WTC11 (cell line): ENCODE results near the gene UPF1. TPM values are rescaled to one million over a fixed set of nuclear protein-coding genes. Genes with fewer than 3 reads are reported as not detected.

ENCODE experiments used
- ATAC-seq: fragments of 200-7000 bp; cut with Tn5 transposase; 2 replicates; pipeline ENCODE4 v1.10.0; 2021; ENCODE audit warnings: mild to moderate bottlenecking, moderate library complexity
- CTCF ChIA-PET: fragments of 300-600 bp; sonication (Branson Sonifier 250); formaldehyde crosslinking; loops from one replicate; lab custom pipeline; 2021; ENCODE audit warnings: antibody characterized with exemption; lab: Charles Lee
- POLR2A ChIA-PET: fragments of 350-600 bp; sonication (Branson Sonifier 250); formaldehyde crosslinking; loops from one replicate; lab custom pipeline; 2021; ENCODE audit warnings: antibody characterized with exemption; lab: Charles Lee
- DNase-seq: peaks from one replicate; pipeline ENCODE4 v3.0.0; 2021; ENCODE audit warnings: low spot score
- H3K27ac Mint-ChIP-seq: 2 replicates; pipeline ENCODE4 v1.8.0; 2021; ENCODE audit warnings: mixed read lengths
- H3K27me3 Mint-ChIP-seq: 2 replicates; pipeline ENCODE4 v1.8.0; 2021; ENCODE audit warnings: low read depth, mild to moderate bottlenecking, moderate library complexity, mixed read lengths
- H3K36me3 Mint-ChIP-seq: 2 replicates; pipeline ENCODE4 v1.8.0; 2021; ENCODE audit warnings: mixed read lengths
- H3K4me1 Mint-ChIP-seq: 2 replicates; pipeline ENCODE4 v1.8.0; 2022; ENCODE audit warnings: mixed read lengths
- H3K4me3 Mint-ChIP-seq: 2 replicates; pipeline ENCODE4 v1.8.0; 2021; ENCODE audit warnings: mild to moderate bottlenecking, moderate library complexity, mixed read lengths
- H3K9me3 Mint-ChIP-seq: 2 replicates; pipeline ENCODE4 v1.8.0; 2021; ENCODE audit warnings: mixed read lengths
- CBFB ChIP-seq: sonication (generic); formaldehyde crosslinking; IDR thresholded peaks from 2 replicates; pipeline ENCODE4 v1.8.1; 2022; ENCODE audit warnings: mild to moderate bottlenecking, low read depth, missing genetic modification reagents
- CREM ChIP-seq: sonication (generic); formaldehyde crosslinking; IDR thresholded peaks from 2 replicates; pipeline ENCODE4 v1.8.1; 2022; ENCODE audit warnings: mild to moderate bottlenecking, missing genetic modification reagents, moderate library complexity
- JAZF1 ChIP-seq: fragments of 250-450 bp; sonication (Bioruptor Pico); IDR thresholded peaks from 2 replicates; pipeline ENCODE4 v1.9.0; 2021; ENCODE audit warnings: moderate library complexity, mild to moderate bottlenecking, inconsistent platforms
- JUN ChIP-seq: sonication (generic); formaldehyde crosslinking; IDR thresholded peaks from 2 replicates; pipeline ENCODE4 v1.8.0; 2023; ENCODE audit warnings: mild to moderate bottlenecking, missing genetic modification reagents
- MXD4 ChIP-seq: fragments of 250-450 bp; sonication (Bioruptor Pico); IDR thresholded peaks from 2 replicates; pipeline ENCODE4 v1.8.0; 2021; ENCODE audit warnings: mild to moderate bottlenecking, moderate library complexity, borderline replicate concordance
- NFATC4 ChIP-seq: fragments of 250-450 bp; sonication (Bioruptor Pico); IDR thresholded peaks from 2 replicates; pipeline ENCODE4 v1.9.0; 2021; ENCODE audit warnings: mild to moderate bottlenecking
- NR3C1 ChIP-seq: sonication (generic); formaldehyde crosslinking; conservative IDR thresholded peaks from 2 replicates; pipeline ENCODE4 v1.8.1; 2023; ENCODE audit warnings: low read depth, mild to moderate bottlenecking, missing genetic modification reagents
- OVOL2 ChIP-seq: fragments of 250-450 bp; sonication (Bioruptor Pico); IDR thresholded peaks from 2 replicates; pipeline ENCODE4 v1.9.0; 2021; ENCODE audit warnings: mild to moderate bottlenecking, borderline replicate concordance
- PRRX2 ChIP-seq: fragments of 250-450 bp; sonication (Bioruptor Pico); IDR thresholded peaks from 2 replicates; pipeline ENCODE4 v1.8.0; 2021; ENCODE audit warnings: mild to moderate bottlenecking
- RORB ChIP-seq: fragments of 250-450 bp; sonication (Bioruptor Pico); IDR thresholded peaks from 2 replicates; pipeline ENCODE4 v1.9.0; 2021; ENCODE audit warnings: mild to moderate bottlenecking
- SMAD3 ChIP-seq: sonication (generic); formaldehyde crosslinking; IDR thresholded peaks from 2 replicates; pipeline ENCODE4 v1.8.0; 2022; ENCODE audit warnings: missing genetic modification reagents, mild to moderate bottlenecking, borderline replicate concordance
- TEAD1 ChIP-seq: sonication (generic); formaldehyde crosslinking; IDR thresholded peaks from 2 replicates; pipeline ENCODE4 v1.8.0; 2022; ENCODE audit warnings: mild to moderate bottlenecking, missing genetic modification reagents
- total RNA-seq: library from RNA; stranded (reverse); gene quantifications from 3 replicates; pipeline ENCODE4 v1.2.3, GENCODE V29; 2021
- TF ChIP-seq, protein P1 (sequence below): sonication (generic); formaldehyde crosslinking; IDR thresholded peaks from 2 replicates; pipeline ENCODE4 v1.8.1; 2023; ENCODE audit warnings: mild to moderate bottlenecking, missing genetic modification reagents, borderline replicate concordance
- TF ChIP-seq, protein P2 (sequence below): sonication (generic); formaldehyde crosslinking; IDR thresholded peaks from 2 replicates; pipeline ENCODE4 v1.8.0; 2022; ENCODE audit warnings: missing genetic modification reagents
- TF ChIP-seq, protein P3 (sequence below): sonication (generic); formaldehyde crosslinking; conservative IDR thresholded peaks from 2 replicates; pipeline ENCODE4 v1.8.1; 2022; ENCODE audit warnings: mild to moderate bottlenecking, missing genetic modification reagents
- TF ChIP-seq, protein P4 (sequence below): sonication (generic); formaldehyde crosslinking; IDR thresholded peaks from 2 replicates; pipeline ENCODE4 v1.8.1; 2022; ENCODE audit warnings: mild to moderate bottlenecking, moderate library complexity, missing genetic modification reagents
- TF ChIP-seq, protein P5 (sequence below): fragments of 250-450 bp; sonication (Bioruptor Pico); IDR thresholded peaks from 2 replicates; pipeline ENCODE4 v1.9.0; 2021; ENCODE audit warnings: mild to moderate bottlenecking
- TF ChIP-seq, protein P6 (sequence below): sonication (generic); formaldehyde crosslinking; IDR thresholded peaks from 2 replicates; pipeline ENCODE4 v1.8.1; 2023; ENCODE audit warnings: mild to moderate bottlenecking, missing genetic modification reagents

Gene UPF1
- total RNA-seq, 1 experiment from 2014 or later: 82.5 TPM

DNA sequence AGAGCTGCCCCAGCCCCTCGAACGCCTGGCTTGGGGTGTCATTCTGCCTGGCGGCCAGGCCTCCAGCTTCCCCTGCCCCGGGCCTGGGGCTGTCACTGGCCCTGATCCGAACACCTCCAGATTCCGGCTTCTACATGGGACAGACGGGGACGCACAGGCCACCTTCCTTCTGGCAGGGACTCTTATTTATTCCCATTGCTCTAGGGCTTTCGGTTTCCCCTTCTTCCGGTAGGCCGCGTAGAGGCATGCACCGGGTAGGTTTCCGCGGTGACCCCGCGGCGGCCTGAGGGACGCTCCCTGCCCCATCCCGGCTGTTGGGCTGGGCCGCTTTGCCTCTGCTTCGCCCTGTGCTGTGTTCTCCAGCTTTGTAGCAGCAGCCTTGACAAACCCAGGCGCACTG is 36.0 kb downstream of the UPF1 start (continued):
- no peak for TF ChIP-seq TEAD1

DNA sequence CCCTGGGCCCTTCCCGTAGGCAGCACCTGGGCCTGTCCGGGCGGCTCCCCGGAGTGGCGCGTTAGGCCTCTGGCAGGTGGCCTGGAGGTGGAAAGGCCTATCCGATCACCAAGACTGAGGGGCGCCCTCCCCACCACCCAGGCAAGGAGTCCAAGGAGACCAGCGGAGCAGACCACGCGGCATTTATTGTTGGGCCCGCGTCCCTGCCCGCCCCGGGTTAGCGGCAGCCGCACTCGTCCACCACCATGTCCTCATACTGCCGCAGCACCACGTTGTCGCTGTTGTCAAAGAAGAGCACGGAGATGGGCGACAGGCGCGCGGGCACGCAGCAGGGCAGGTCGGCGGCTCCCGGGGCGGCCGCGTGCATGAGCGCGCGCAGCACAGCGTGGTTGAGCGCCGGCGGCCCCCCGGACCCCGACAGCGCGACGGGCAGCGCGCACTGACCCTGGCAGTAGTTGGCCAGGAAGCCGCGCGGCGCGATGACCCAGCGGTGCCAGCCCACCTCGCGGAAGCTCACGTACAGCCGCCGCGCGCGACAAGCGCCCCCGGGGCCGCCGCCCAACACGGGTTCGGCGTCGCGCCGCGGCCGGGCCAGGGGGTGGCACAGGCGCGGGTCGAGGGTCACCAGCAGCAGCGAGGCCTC is 36.7 kb downstream of the UPF1 start:
- CTCF ChIA-PET: interaction anchor here (0.9 to 1.5 kb wide), 5 partner anchors 12 to 348 kb away, joined by 3 to 9 read pairs (median 3); partner anchors contain the start of gene CERS1
- H3K4me1 Mint-ChIP-seq: peaks cover 14% of the 10 kb centered on the region
- no peak overlapping the region for H3K4me3 Mint-ChIP-seq
- H3K9me3 Mint-ChIP-seq: no peaks in the 10 kb centered on the region
- DNase-seq (peak; percentile 28), ATAC-seq (no peak)
- H3K27me3 Mint-ChIP-seq: peaks cover 22% of the 10 kb centered on the region
- POLR2A ChIA-PET: interaction anchor here (0.5 kb wide), 1 partner anchor 421 kb away, joined by 4 read pairs; no protein-coding TSS in a partner anchor
- no peak overlapping the region for H3K27ac Mint-ChIP-seq
- peaks cover 15% of the 10 kb centered on the region for H3K36me3 Mint-ChIP-seq
- TF ChIP-seq JUN: no peak
- TF ChIP-seq, protein P1, sequence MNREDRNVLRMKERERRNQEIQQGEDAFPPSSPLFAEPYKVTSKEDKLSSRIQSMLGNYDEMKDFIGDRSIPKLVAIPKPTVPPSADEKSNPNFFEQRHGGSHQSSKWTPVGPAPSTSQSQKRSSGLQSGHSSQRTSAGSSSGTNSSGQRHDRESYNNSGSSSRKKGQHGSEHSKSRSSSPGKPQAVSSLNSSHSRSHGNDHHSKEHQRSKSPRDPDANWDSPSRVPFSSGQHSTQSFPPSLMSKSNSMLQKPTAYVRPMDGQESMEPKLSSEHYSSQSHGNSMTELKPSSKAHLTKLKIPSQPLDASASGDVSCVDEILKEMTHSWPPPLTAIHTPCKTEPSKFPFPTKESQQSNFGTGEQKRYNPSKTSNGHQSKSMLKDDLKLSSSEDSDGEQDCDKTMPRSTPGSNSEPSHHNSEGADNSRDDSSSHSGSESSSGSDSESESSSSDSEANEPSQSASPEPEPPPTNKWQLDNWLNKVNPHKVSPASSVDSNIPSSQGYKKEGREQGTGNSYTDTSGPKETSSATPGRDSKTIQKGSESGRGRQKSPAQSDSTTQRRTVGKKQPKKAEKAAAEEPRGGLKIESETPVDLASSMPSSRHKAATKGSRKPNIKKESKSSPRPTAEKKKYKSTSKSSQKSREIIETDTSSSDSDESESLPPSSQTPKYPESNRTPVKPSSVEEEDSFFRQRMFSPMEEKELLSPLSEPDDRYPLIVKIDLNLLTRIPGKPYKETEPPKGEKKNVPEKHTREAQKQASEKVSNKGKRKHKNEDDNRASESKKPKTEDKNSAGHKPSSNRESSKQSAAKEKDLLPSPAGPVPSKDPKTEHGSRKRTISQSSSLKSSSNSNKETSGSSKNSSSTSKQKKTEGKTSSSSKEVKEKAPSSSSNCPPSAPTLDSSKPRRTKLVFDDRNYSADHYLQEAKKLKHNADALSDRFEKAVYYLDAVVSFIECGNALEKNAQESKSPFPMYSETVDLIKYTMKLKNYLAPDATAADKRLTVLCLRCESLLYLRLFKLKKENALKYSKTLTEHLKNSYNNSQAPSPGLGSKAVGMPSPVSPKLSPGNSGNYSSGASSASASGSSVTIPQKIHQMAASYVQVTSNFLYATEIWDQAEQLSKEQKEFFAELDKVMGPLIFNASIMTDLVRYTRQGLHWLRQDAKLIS (CRISPR knock-in tag): no peak

DNA sequence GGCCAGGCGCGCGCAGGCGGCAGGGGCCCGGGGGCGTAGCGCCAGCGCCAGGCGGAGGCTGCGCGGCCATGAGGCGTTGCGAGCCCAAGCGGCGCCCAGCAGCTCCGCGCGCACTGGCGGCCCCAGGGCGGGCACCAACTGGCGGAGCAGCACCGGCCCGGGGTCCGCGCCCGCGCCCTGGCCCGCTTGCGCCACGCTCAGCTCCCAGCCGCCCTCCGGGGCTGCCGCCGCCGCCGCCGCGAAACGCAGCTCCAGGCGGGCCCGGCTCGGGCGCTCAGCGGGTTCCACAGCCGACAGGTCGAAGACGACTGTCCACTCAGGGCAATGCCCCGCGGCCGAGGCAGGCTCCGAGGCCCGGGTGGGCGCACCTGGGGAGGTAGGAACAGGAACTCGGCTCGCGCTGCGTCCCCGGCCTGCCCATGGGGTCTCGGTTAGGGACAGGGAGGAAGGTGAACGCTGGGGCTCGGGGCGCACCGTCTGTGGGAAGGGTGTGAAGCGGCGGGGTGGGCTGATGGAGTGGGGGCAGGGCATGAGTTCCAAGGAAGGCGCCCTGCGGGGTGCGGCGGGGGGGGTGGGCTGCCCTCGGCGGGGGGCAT is 37.4 kb downstream of the UPF1 start:
- Mint-ChIP-seq H3K4me3 (no peak overlapping the region), H3K9me3 (no peaks in the 10 kb centered on the region), H3K36me3 (peaks cover 11% of the 10 kb centered on the region)
- ATAC-seq: no peak
- POLR2A ChIA-PET: interaction anchor here (0.5 kb wide), 1 partner anchor 422 kb away, joined by 4 read pairs; no protein-coding TSS in a partner anchor
- TF ChIP-seq, protein P2, sequence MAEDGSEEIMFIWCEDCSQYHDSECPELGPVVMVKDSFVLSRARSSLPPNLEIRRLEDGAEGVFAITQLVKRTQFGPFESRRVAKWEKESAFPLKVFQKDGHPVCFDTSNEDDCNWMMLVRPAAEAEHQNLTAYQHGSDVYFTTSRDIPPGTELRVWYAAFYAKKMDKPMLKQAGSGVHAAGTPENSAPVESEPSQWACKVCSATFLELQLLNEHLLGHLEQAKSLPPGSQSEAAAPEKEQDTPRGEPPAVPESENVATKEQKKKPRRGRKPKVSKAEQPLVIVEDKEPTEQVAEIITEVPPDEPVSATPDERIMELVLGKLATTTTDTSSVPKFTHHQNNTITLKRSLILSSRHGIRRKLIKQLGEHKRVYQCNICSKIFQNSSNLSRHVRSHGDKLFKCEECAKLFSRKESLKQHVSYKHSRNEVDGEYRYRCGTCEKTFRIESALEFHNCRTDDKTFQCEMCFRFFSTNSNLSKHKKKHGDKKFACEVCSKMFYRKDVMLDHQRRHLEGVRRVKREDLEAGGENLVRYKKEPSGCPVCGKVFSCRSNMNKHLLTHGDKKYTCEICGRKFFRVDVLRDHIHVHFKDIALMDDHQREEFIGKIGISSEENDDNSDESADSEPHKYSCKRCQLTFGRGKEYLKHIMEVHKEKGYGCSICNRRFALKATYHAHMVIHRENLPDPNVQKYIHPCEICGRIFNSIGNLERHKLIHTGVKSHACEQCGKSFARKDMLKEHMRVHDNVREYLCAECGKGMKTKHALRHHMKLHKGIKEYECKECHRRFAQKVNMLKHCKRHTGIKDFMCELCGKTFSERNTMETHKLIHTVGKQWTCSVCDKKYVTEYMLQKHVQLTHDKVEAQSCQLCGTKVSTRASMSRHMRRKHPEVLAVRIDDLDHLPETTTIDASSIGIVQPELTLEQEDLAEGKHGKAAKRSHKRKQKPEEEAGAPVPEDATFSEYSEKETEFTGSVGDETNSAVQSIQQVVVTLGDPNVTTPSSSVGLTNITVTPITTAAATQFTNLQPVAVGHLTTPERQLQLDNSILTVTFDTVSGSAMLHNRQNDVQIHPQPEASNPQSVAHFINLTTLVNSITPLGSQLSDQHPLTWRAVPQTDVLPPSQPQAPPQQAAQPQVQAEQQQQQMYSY (CRISPR knock-in tag): no peak
- TF ChIP-seq MXD4 (no peak), OVOL2 (CRISPR knock-in tag) (no peak), JAZF1 (CRISPR knock-in tag) (no peak), CBFB (CRISPR knock-in tag) (no peak), CREM (no peak), NR3C1 (CRISPR knock-in tag) (no peak), PRRX2 (CRISPR knock-in tag) (no peak), NFATC4 (CRISPR knock-in tag) (no peak), RORB (no peak), SMAD3 (no peak)
- TF ChIP-seq, protein P3, sequence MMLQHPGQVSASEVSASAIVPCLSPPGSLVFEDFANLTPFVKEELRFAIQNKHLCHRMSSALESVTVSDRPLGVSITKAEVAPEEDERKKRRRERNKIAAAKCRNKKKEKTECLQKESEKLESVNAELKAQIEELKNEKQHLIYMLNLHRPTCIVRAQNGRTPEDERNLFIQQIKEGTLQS (CRISPR knock-in tag): no peak
- TF ChIP-seq, protein P4, sequence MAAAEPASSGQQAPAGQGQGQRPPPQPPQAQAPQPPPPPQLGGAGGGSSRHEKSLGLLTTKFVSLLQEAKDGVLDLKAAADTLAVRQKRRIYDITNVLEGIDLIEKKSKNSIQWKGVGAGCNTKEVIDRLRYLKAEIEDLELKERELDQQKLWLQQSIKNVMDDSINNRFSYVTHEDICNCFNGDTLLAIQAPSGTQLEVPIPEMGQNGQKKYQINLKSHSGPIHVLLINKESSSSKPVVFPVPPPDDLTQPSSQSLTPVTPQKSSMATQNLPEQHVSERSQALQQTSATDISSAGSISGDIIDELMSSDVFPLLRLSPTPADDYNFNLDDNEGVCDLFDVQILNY: no peak
- TF ChIP-seq, protein P5, sequence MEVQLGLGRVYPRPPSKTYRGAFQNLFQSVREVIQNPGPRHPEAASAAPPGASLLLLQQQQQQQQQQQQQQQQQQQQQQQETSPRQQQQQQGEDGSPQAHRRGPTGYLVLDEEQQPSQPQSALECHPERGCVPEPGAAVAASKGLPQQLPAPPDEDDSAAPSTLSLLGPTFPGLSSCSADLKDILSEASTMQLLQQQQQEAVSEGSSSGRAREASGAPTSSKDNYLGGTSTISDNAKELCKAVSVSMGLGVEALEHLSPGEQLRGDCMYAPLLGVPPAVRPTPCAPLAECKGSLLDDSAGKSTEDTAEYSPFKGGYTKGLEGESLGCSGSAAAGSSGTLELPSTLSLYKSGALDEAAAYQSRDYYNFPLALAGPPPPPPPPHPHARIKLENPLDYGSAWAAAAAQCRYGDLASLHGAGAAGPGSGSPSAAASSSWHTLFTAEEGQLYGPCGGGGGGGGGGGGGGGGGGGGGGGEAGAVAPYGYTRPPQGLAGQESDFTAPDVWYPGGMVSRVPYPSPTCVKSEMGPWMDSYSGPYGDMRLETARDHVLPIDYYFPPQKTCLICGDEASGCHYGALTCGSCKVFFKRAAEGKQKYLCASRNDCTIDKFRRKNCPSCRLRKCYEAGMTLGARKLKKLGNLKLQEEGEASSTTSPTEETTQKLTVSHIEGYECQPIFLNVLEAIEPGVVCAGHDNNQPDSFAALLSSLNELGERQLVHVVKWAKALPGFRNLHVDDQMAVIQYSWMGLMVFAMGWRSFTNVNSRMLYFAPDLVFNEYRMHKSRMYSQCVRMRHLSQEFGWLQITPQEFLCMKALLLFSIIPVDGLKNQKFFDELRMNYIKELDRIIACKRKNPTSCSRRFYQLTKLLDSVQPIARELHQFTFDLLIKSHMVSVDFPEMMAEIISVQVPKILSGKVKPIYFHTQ (CRISPR knock-in tag): no peak
- TF ChIP-seq, protein P6, sequence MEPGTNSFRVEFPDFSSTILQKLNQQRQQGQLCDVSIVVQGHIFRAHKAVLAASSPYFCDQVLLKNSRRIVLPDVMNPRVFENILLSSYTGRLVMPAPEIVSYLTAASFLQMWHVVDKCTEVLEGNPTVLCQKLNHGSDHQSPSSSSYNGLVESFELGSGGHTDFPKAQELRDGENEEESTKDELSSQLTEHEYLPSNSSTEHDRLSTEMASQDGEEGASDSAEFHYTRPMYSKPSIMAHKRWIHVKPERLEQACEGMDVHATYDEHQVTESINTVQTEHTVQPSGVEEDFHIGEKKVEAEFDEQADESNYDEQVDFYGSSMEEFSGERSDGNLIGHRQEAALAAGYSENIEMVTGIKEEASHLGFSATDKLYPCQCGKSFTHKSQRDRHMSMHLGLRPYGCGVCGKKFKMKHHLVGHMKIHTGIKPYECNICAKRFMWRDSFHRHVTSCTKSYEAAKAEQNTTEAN (CRISPR knock-in tag): no peak
- TF ChIP-seq, all 79 proteins: peak for 0
- H3K27ac Mint-ChIP-seq: no peak overlapping the region
- DNase-seq: peak; percentile 41
- H3K27me3 Mint-ChIP-seq: peaks cover 22% of the 10 kb centered on the region
- peaks cover 14% of the 10 kb centered on the region for H3K4me1 Mint-ChIP-seq
- CTCF ChIA-PET: interaction anchor here (0.9 to 1.5 kb wide), 5 partner anchors 13 to 349 kb away, joined by 3 to 9 read pairs (median 3); partner anchors contain the start of gene CERS1
